Measurements from ENCODE around the gene RASL10A.

RASL10A gene

GRCh38 chr22:29267858-29268510 is 47.5 kb downstream of the RASL10A start, which contains the start of the genes EWSR1 and RHBDD3:
Gene EWSR1 (plus strand): TSS chr22:29268268. CDS start chr22:29268337, 69 bp downstream.
Gene RHBDD3 (minus strand): TSS chr22:29267981. CDS start chr22:29265626, 2,355 bp downstream.
- peak; percentile 98 for DNase-seq

GRCh38 chr22:29267462-29267857 is 48.0 kb downstream of the RASL10A start:
- no peak for DNase-seq

DNA sequence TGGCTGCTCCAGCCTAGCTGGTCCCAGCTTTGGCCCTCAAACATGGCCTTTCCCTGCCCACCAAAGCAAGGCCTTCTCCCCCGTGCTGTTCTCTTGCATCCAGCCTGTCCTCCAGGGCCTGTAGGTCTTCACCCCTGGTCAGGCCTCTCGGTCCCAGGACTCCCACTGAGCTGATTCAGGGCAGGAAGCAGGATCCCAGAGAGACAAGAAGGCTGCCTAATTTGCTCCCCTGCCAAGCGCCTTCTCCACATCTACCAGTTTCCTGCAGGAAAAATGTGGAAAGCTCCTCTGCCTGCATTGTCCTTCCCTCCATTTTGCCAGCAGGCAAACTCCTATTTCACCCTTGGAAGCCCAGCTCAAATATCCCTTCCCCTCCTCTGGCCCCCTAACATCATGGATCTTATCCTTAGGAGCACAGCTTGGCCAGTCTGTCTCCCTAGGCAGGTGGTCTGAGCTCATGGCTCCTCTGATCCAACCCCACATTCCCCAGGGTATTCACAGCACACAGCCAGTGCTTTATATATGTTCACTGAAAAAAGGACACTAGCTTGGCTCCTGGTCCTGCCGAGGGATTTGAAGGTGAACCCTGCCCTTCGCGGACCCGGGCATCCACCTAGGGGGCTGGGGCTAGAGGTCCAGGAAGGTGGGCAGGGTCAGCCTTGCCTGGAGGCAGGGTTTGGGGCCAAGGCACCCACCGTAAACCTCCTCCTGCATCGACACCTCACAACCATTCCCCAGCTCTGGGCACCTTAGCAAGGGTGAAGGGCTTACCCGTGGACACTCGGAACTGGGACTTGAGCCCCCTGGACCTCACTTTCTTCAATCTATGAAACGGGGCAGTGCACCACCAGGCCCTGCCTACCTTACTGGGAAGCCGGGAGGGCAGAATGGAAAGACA is 48.7 kb downstream of the RASL10A start:
- peak; percentile 37 for DNase-seq

DNA sequence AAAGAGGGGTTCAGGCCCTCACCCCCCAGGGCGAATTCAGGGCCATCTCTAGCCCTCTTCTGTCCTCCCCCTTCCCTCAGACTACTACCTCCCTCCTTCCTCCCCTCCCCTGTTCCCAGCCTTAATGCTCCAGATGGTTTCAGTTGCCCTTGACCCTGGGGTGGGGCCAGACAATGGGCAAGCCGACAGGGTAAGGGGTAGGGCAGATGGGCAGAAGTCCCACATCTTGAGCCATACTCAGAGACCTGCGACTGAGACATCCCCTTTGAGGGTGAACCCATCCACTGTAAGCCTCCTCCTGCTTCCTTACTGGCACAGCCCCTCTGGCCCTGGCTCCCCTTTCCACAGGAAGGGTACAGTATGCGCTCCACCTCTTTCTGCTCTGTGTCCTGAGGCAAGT is 49.6 kb downstream of the RASL10A start:
- no peak for DNase-seq

DNA sequence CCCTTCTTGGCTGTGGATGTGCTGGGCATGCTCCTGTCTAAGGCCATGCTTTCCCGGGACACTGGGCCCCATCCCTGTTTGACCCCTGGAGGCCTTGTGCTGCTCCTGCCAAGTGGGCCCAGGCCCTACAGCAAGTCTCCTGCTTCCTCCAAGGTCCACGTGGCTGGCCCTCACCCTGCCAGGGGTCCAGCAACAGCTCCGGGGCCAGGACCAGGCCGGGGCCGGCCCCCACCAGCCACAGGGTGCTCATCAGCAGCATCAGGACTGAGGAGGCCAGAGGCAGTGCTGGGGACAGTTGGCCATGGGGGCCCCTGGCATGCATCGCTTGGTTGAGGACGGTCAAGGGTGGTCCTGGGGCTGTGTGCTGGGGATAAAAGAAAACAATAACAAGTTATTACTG is 50.2 kb downstream of the RASL10A start:
- no peak for DNase-seq

DNA sequence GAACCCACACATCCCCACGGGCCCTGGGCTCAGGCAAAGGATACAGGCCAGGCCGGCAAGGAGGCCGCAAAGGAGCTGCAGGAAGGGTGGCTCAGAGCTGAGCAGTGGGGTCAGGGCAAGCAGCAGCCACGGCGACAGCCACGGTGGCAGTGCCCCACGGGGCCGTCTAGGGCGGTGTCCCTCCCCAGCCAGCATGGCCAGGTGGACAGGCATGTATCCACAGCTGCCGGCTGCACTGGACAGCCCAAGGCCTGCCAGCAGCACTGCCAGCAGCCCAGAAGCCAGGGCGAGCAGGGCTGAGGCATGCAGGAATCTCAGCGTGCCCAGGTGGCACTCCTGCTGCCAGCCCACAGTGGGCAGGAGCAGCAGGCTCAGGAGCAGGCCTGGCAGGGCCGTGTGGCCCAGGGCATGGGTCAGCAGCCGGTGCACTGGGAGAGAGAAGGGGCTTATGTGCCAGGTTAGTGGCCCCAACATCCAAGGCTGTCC is 51.7 kb downstream of the RASL10A start:
- DNase-seq = no peak
